Stomach smooth muscle (tissue), 2 donors: ENCODE results near the gene PSMD13.

Experiments used
- H3K27ac ChIP-seq: one replicate; pipeline ENCODE4 v1.7.0; 2013; ENCODE audit warnings: mild to moderate bottlenecking, low read length, inconsistent platforms
- H3K27me3 ChIP-seq, 2 donors: one replicate each; pipeline ENCODE4 v1.7.0; 2013; ENCODE audit warnings: low read length in 2 of 2; ENCODE audit not compliant: insufficient read depth in 2 of 2, control insufficient read depth in 1 of 2
- H3K36me3 ChIP-seq, 2 donors: one replicate each; pipeline ENCODE4 v1.7.0; 2013; ENCODE audit warnings: low read length in 2 of 2; ENCODE audit not compliant: control insufficient read depth in 2 of 2, insufficient read depth in 2 of 2
- H3K4me1 ChIP-seq: one replicate; pipeline ENCODE4 v1.7.0; 2013; ENCODE audit warnings: low read length; ENCODE audit not compliant: control insufficient read depth, insufficient read depth
- H3K4me3 ChIP-seq, 2 donors: one replicate each; pipeline ENCODE4 v1.7.0; 2013; ENCODE audit warnings: low read length in 2 of 2
- H3K9ac ChIP-seq, 2 donors: one replicate each; pipeline ENCODE4 v1.7.0; 2013; ENCODE audit warnings: low read length in 2 of 2, mild to moderate bottlenecking in 1 of 2
- H3K9me3 ChIP-seq, 2 donors: one replicate each; pipeline ENCODE4 v1.7.0; 2013; ENCODE audit warnings: low read length in 2 of 2; ENCODE audit not compliant: control insufficient read depth in 2 of 2
- donor health status: healthy.
- donor health status: Pancreatic carcinoma.

PSMD13 gene

DNA sequence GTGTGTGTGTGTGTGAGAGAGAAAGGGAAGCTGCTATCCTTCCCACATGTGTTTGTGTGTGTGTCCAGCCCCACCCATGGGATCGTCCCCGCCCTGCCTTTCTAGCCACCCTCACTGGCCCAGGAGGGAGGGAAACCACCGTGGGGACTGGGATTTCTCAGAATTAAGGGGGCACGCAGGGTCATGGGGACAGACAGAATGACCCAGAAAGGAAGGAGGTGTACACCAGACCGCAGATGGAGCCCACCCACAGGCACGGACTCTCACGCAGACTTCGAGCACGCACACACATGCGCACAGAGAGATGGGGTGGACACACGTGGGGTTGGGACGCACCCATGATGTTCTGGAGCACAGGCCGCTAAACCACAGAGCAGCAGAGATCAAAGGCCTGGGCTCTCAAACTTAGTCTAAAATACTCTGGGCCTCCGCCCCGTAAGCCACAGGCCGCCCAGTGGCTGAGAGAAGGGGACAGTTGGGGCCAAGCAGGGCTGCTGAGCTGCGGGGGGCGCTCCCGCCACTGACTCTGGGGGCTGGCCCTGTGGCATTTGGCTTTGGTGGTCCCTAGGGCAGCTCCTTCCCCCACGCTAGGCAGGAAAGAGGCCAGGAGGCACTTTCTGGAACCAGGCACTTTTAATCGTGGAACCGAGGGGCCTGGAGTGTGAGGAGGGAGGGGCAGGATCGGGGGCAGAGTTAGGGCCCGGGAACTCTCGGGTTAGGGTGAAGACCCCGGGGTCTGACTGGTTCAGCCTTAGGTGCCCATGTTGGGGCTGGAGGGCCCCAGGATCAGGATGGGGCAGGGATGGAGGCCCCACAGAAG lies 61.0 kb downstream of the PSMD13 start:
- Histone ChIP-seq H3K9ac (no peak overlapping the region), H3K4me3 (no peak overlapping the region), H3K9me3 (no peaks in the 10 kb centered on the region), H3K27me3 (peaks cover 14 to 19% of the 10 kb centered on the region in 2 donors), H3K36me3 (no peaks in the 10 kb centered on the region), H3K4me1 (peaks cover 7% of the 10 kb centered on the region), H3K27ac (no peak overlapping the region)

DNA sequence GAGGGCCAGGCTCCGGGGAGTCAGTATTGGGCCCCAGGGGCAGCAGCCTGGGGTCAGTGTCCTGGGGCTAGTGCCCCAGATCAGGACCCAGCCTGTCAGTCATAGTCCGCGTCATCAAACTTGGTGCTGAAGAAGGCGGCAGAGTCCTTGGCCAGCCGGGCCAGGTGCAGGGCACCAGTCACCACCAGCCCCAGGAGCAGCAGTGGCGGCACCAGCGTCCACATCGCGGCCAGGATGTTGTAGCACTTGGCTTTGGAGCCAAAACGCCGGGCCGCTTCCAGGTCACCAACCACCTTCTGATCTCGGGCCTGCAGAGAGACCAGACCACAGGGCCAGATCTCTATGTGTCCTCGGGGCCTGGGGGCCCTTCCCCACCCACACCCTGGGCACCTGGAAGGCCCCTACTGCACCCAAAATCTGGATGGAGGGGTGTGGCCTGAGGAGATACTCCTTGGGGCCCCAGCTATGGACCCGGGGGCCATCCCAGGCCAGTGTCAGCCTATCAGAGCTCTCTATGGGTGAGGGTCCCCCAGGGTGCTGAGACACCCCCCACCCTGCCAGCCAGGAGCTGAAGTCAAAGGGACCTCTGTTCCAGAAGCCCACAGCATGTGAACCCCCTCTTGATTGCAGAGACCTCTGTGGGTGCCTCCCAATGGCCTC lies 61.8 kb downstream of the PSMD13 start:
- no peak overlapping the region for H3K4me3 ChIP-seq
- H3K27me3 ChIP-seq, result peaks cover 14 to 19% of the 10 kb centered on the region in 2 donors
- H3K9me3 ChIP-seq, result no peaks in the 10 kb centered on the region
- H3K9ac ChIP-seq, result no peak overlapping the region
- H3K27ac ChIP-seq, result no peak overlapping the region
- H3K36me3 ChIP-seq, result no peaks in the 10 kb centered on the region
- H3K4me1 ChIP-seq, result peaks cover 7% of the 10 kb centered on the region

- peaks cover 14 to 19% of the 10 kb centered on the region in 2 donors for H3K27me3 ChIP-seq
- H3K9me3 ChIP-seq, result no peaks in the 10 kb centered on the region
- no peak within 1 kb of the TSS for H3K4me3 ChIP-seq
- H3K36me3 ChIP-seq, result no peaks in the 10 kb centered on the region
- H3K4me1 ChIP-seq, result peaks cover 7% of the 10 kb centered on the region
- no peak within 1 kb of the TSS for H3K27ac ChIP-seq
- H3K9ac ChIP-seq, result no peak within 1 kb of the TSS
Measured at GRCh38 chr11:299081-299891, 62.5 kb downstream of the PSMD13 start, which contains the start of gene IFITM5. Gene IFITM5 (minus strand): TSS chr11:299526. CDS start chr11:299490, 36 bp downstream.

DNA sequence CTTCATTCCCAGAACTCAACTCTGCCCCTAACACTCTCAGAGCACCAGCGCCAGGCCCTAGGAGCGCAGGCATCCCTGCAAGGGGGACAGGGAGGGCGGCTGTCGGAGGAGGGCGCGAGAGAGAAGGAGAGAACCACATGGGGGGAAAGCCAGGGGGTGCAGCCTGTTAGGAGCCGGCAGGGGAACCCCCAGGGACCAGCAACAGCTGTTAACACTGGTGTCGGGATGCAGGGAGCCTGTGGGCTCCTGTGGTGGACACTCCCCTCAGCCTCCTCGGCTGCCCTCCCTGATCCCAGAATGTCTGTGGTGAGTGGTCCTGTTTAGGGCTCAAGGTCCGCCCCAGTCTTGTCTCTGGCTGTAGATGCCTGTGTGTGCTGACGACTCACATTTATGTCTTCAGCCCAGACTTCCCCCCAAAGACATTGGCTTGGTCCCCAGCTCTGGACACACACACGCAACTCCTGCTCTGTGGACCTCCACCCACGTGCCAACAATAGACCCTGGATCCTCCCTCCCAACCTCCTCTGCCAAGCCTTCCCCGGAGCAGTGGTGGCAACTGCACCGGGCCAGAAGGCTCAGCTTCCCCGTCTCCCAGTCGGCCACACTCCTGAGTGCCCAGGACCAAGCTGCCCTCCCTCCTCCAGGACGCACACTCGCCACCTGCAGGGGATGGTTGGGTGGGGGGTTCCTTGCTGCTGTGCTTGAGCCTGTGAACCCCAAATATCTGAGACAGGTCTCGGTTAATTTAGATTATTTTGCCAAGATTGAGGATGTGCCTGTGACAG lies 63.4 kb downstream of the PSMD13 start:
- Histone ChIP-seq H3K27ac (no peak overlapping the region), H3K4me3 (no peak overlapping the region), H3K9me3 (no peaks in the 10 kb centered on the region), H3K36me3 (no peaks in the 10 kb centered on the region), H3K27me3 (peaks cover 14 to 19% of the 10 kb centered on the region in 2 donors), H3K9ac (no peak overlapping the region), H3K4me1 (peaks cover 7% of the 10 kb centered on the region)
